HG02588 (cell line): ENCODE data around the gene OGFOD3.
"Not testable (repeated sequence)": the region's sequence is repeated elsewhere in the genome, so short reads cannot be mapped to it uniquely, and the experiment has no call there.

Experiments used
- ATAC-seq: cut with Tn5 transposase; IDR thresholded peaks from one replicate; pipeline ENCODE4 v1.9.1; 2021; ENCODE audit warnings: mild to moderate bottlenecking, moderate library complexity; ENCODE audit not compliant: unreplicated experiment

Gene OGFOD3

GRCh38 chr17:82435103-82435502 is 16.7 kb upstream of the OGFOD3 start:
- no peak for ATAC-seq

DNA sequence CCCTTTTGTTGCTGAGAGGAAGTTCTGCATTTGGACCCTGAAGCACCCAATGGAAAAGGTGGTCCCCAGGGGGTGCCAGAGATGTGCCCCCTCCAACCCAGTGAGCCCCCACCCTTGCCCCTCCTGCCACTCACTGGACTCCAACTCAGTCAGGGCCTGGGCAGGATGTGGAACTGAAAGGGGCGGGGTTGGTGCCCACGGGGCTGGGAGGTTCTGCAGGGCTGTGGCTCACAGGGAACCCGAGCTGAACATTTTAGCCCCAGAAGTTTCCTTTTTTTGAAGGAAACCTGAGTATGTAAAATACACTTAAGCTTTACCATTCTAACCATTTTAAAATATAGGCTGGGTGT is 15.8 kb upstream of the OGFOD3 start:
- ATAC-seq, result no peak

DNA sequence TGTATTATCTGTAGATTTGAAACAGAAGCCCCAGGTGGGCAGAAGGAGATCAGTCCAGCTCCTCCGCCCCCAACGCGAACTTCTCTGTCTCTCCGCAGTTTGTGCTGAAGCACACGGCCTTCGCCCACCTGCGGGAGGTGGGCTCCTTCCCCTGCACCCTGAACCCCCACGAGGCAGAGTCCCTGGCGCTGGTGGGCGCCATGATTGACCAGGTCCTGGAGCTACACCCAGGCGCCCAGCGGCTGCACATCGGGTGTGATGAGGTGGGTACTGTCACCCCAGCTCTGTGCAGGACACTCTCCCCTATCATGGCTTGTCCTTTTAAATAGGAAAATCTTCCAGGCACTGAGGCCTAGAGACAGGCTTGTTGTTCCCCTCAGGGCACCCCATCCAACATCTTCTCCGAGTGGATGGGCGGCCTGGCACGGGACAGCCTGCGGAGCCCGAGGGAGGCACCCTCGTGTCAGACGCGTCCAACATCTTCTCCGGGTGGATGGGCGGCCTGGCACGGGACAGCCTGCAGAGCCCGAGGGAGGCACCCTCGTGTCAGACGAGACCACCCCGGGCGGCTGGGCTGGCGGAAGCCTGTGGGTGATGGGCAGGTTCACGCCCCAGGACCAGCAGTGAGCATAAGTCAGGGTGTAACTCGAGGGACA is 15.3 kb upstream of the OGFOD3 start:
- no peak for ATAC-seq

DNA sequence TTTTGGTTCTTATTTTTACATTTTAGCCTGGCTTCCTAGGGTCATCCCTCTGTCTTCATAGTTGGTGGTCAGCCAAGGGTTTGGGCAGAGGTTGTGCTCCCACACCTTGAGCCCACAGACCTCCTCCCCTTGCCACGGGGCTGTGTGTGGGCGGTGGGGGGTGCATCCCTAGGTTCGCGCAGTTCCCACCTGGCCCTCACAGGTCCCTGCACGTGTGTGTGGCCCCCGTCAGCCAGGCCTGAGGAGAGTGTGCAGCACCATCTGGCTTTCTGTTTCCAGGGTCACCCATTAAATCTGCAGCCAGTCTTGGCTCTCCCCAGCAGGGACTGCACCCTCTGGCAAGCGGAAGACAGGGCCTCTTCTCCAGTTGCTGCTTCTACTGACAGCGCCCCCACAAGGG is 13.6 kb upstream of the OGFOD3 start:
- ATAC-seq, result no peak

DNA sequence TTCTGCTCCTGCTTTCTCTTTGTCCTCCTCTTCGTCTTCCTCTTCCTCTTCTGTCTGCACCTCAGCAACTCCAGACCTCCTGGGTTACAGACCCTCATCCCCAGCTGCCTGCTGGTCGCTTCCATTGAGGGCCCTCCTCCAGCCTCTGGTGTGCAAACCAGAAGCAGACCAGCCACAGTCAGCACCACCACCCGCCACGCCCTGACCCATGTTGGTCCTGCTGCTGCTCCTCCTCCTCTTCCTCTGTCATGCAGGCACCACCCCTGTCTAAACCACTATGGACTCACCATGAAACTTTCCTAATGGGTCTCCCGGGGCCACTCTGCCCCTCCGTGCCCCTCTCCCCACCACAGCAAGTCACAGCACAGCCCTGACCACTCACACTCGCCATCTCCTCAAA is 11.4 kb upstream of the OGFOD3 start:
- ATAC-seq, result no peak

DNA sequence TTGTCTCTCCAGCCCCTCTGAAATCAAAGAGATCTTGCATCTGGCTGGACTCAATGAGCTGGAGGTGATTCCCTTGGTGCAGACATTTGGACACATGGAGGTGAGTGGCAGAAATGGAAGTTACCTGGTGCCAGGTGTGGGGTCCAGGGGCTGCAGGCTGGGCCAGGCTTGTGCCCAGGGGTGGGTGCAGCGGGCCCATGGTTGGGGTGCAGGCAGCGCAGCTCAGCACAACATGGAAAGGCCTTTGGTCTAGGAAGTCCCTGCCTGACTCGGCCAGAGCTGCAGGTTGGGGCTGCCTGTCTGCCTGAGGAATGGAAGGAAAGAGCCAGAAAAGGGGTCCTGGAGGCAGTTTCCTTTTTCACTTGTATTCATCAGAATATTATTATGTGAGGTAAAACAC is 10.2 kb upstream of the OGFOD3 start:
- no peak for ATAC-seq

DNA sequence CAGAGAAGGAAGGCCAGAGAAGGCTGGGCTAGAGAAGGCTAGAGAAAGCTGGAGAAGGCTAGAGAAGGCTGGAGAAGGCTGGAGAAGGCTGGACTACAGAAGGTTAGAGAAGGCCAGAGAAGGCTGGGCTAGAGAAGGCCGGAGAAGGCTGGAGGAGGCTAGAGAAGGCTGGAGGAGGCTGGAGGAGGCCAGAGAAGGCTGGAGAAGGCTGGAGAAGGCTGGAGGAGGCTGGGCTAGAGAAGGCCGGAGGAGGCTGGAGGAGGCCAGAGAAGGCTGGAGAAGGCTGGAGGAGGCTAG is 6.4 kb upstream of the OGFOD3 start:
- no peak for ATAC-seq

- ATAC-seq, result no peak
Observed at GRCh38 chr17:82424001-82424862, 5.8 kb upstream of the OGFOD3 start.

DNA sequence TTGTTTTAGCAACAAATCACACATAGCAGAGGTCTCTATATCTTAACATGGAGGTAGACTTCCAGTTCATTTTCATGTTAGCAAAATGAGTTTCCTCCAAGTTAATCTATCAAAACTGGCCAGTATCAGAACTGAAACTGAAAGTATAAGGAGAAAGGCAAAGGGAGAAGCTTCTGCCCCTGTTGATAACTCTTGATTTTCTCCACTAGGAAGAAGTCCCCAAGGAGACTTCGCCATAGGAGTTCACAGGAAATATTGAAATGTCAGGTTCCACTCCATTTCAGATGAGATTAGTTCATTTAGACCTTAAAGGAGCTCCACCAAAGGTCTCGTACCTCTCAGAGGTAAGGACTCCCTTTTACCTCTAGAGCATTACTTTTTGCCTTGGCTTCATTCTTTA is 1.2 kb upstream of the OGFOD3 start:
- ATAC-seq, result no peak

- no peak for ATAC-seq
Observed at GRCh38 chr17:82416771-82417170, 1.6 kb downstream of the OGFOD3 start.

DNA sequence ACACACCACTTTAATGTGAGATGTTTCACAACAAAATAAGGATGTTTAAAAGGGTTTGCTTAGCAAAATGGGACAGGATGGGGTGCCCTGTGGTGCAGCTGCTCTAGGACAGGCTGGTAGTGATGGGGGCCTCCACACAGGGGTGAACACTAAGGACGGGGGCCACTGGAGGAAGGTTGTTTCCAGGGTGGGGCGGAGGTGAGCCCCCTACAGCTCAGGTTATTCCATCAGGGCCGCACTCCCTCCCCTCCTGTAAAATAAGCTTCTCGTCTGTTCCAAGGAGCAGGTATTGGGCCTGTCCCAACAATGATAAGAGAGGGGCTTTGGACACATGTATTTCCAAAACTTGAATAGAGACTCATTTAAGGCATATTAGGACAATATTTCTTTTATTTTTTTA is 2.1 kb downstream of the OGFOD3 start:
- no peak for ATAC-seq

GRCh38 chr17:82415786-82416185 is 2.6 kb downstream of the OGFOD3 start:
- ATAC-seq, result no peak

GRCh38 chr17:82415336-82415735 is 3.0 kb downstream of the OGFOD3 start:
- ATAC-seq, result no peak

DNA sequence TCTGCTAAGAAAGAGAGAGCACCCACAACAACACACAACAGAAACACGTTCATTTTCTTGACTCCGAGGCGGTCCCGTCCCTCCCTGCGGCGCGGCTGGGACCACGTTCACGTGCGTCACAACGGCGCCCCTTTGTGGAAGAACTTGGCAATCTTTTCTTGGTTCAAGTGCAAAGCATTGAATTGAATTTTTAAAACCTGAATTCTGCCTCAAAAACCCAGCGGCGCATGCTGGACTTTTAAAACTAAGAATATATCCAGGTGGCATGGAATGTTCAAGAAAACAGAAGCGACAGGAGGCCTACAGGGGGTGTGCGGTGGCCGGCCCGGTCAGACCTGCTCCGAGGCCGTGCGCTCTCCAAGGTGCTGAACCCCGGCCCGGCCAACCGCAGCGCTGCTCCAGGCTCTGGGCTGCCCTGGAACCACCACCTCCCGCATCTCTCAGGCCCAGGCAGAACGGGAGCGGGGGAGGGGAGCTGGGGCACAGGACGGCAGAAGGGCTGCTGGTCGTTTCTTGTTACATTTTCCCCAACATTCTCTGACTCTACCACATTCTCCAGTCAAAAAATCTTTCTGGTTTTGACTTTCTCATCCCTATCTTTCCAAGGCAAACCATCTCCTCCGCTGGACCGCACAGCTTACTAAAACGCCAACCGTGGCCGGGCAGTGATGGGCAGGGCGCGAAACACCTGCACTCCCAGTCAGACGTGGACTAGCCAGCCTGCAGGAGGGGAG is 3.7 kb downstream of the OGFOD3 start:
- ATAC-seq, result no peak

DNA sequence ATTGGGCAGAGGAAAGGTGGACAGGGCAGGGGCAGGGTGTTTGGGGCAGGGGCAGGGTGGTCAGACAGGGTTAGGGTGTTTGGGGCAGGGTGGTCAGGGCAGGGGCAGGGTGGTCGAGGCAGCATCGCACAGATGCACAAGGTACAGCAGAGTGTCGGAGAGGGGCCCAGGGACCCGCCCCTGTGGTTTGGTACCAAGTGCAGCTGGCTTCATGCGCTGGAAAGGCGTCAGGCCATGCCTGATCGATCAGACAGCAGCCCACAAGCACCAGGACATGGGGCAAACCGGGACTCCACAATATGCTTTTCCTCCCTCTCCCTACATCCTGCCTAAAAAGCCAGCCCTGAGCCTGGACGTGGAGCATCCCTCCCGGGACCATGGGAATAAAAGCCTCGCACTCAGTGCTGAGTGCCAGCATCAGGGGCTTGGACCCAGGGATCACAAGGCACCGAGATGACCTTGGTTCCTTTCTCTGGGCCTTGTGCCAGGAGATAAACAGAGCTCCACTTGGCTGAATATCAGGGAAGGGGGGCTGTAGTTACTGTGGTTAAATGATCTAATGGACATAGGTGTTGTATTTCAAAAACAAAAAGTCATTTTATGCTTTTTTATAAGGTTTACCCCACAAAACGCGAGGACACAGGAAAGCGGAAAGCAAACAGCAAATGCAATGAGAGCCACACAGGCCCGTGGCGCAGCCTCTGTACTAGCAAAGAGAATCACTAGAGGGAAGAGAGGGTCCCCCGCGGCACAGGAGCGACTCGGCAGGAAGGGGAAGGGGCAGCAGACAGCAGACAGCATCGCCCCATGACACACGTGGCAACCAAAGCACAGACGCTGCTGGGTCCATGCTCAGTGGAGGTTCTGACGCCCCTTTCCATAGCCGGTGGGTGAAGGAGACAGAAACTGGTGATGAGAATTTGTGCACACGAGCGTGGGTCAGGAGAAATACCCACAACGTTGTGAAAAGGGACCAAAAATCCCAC is 5.6 kb downstream of the OGFOD3 start:
- ATAC-seq, result no peak

DNA sequence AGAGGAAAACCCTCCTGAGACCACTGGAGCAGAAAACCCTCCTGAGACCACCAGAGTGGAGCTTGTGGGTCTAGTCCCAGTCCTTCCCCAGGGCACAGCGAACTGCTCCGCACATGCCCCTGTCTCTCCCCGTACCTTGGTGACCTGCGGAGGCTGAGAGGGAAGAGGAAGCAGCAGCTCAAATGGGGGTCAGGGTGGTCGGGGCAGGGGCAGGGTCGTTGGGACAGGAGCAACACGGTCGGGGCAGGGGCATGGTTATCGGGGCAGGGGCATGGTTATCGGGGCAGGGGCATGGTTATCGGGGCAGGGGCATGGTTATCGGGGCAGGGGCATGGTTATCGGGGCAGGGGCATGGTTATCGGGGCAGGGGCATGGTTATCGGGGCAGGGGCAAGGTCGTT is 6.3 kb downstream of the OGFOD3 start:
- ATAC-seq, result not testable (repeated sequence)

DNA sequence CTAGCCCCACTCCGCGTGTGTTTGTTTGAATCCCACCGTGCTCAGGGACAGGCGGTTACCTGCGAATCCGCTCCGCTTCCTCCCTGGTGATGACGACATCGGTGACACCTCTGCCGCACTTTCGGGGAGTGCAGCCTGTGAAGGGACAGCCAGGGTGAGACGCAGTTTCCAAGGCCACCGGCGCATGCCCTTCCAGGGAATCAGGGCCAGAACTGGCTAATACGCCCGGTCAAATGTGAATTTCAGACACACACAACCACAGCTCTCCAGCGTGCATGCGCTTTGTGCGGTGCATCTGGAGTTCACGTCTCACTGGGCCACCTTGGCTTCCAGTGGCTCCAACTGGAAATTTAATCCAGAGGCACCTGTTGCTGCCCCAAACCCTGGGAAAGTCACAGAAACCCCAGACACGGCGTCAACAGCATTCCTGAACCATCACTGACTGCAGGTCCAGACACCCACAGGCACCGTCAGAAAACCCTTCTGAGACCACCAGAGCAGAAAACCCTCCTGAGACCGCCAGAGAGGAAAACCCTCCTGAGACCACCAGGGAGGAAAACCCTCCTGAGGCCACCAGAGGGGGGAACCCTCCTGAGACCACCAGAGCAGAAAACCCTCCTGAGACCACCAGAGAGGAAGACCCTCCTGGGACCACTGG is 6.9 kb downstream of the OGFOD3 start:
- ATAC-seq, result no peak

GRCh38 chr17:82410014-82410716 is 8.2 kb downstream of the OGFOD3 start:
- ATAC-seq, result no peak

GRCh38 chr17:82408938-82409318 is 9.5 kb downstream of the OGFOD3 start:
- ATAC-seq, result no peak
